ENCODE data around the gene TMEM170B. TPM values are rescaled to one million over a fixed set of nuclear protein-coding genes. Genes with fewer than 3 reads are reported as not detected.

TMEM170B gene, protein sequence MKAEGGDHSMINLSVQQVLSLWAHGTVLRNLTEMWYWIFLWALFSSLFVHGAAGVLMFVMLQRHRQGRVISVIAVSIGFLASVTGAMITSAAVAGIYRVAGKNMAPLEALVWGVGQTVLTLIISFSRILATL
- total RNA-seq (1.8 TPM), polyA plus RNA-seq (1.7 TPM)
- long read RNA-seq, donor 1 = 0 reads
- long read RNA-seq, donor 2 = 0 reads
- long read RNA-seq, donor 3, full-length matches to known transcripts = 2 of 2 reads
- long read RNA-seq, donor 3, partial matches to known transcripts = 0 of 2 reads
- long read RNA-seq, donor 3, other reads (novel, unspliced or antisense) = 0 of 2 reads
- long read RNA-seq, donor 4 = 0 reads
- long read RNA-seq, donor 5 = 0 reads
- long read RNA-seq, donor 6, full-length matches to known transcripts = 3 of 3 reads
- long read RNA-seq, donor 6, partial matches to known transcripts = 0 of 3 reads
- long read RNA-seq, donor 6, other reads (novel, unspliced or antisense) = 0 of 3 reads
- long read RNA-seq, donor 7, full-length matches to known transcripts = 2 of 2 reads
- long read RNA-seq, donor 7, partial matches to known transcripts = 0 of 2 reads
- long read RNA-seq, donor 7, other reads (novel, unspliced or antisense) = 0 of 2 reads
- long read RNA-seq, donor 8 = 0 reads
- long read RNA-seq, donor 9, full-length matches to known transcripts = 2 of 2 reads
- long read RNA-seq, donor 9, partial matches to known transcripts = 0 of 2 reads
- long read RNA-seq, donor 9, other reads (novel, unspliced or antisense) = 0 of 2 reads
- long read RNA-seq, donor 10, full-length matches to known transcripts = 2 of 2 reads
- long read RNA-seq, donor 10, partial matches to known transcripts = 0 of 2 reads
- long read RNA-seq, donor 10, other reads (novel, unspliced or antisense) = 0 of 2 reads

DNA sequence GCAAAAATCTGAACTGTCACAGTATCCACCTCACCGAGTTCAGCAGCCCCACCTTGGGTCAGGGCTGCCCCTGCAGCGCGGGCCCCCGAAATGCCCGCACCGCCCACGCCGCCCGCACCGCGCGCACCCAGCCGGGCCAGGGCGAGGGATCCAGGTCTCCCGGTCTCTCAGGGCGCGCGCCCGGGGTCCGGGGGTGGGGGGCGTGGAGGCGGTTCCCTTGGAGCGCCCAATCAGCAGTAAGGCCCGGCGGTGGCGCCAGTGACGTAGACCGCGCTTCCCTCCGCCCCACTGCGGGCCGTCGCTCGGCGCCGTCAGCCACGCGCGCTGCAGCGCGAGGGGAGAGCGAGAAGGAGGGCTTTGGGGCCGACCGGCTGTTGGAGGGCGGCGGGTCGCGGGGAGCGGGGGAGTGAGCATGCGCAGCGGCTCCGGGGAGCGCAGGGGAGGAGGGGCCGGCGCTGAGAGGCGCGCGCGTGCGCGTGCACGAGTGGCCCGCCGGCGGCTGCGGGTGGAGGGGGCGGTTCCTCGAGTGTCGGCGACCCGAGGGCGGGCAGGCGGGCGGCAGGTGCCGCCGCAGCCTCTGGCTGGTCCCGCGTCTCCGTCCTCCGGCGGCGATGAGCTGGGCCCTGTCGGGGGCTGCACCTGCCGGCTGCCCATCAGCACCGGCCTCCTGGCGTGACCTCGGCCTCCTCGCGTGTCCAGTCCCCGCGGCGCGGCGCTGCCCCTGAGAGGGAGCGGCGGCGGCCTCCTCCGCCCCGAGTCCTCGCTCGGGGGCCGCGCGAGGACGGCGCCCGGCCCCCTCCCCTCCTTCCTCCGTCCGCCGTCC, at the start of gene TMEM170B:
Gene TMEM170B (plus strand): TSS at position 521 of the 823 bp plus-strand sequence. CDS start 529 bp downstream, outside the sequence.
- under 1% methylated on average over 110 of the region's 110 CpGs for WGBS
- Histone ChIP-seq H3K36me3 (ENCODE audit: control insufficient read depth in 2 of 2, insufficient read depth in 2 of 2, low read length in 1 of 2) (no peaks in the 10 kb centered on the region), H3K27ac (ENCODE audit: low read depth in 1 of 2, low read length in 1 of 2) (peak within 1 kb of the TSS; percentile 30 to 83), H3K4me3 (ENCODE audit: low read length in 2 of 2) (peak within 1 kb of the TSS; percentile 65 to 87), H3K4me1 (ENCODE audit: control insufficient read depth in 2 of 2, insufficient read depth in 2 of 2, low read length in 2 of 2) (peaks cover 5 to 9% of the 10 kb centered on the region in 2 donors), H3K9me3 (ENCODE audit: control insufficient read depth in 2 of 2, insufficient read depth in 1 of 2, low read length in 1 of 2) (no peaks in the 10 kb centered on the region), H3K27me3 (ENCODE audit: control insufficient read depth in 2 of 2, insufficient read depth in 1 of 2, low read length in 1 of 2) (peaks cover 0 to 3% of the 10 kb centered on the region in 2 donors)
- DNase-seq (ENCODE audit: low read depth in 6 of 9, low spot score in 9 of 9) = peak; percentile 74 to 98 (median 95)

DNA sequence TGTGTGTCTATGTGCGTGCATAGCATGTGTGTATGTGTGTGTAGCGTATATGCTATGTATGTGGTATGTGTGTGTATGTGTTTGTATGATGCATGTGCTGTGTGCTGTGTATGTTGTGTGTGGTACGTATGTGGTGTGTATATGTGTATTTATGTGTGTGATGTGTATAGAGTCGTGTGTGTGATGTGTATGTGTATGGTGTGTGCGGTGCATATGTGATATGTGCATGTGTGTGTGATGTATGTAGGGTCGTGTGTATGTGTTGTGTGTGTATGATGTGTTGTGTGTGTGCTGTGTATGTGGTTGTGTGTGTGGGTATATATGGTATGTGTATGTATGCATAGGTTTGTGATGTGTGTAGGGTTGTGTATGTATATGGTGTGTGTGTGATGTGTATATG, 46.6 kb upstream of the TMEM170B start:
- Histone ChIP-seq H3K4me1 (ENCODE audit: control insufficient read depth in 2 of 2, insufficient read depth in 2 of 2, low read length in 2 of 2) (no peaks in the 10 kb centered on the region), H3K27me3 (ENCODE audit: control insufficient read depth in 2 of 2, insufficient read depth in 1 of 2, low read length in 1 of 2) (no peaks in the 10 kb centered on the region), H3K4me3 (ENCODE audit: low read length in 2 of 2) (no peak overlapping the region), H3K36me3 (ENCODE audit: control insufficient read depth in 2 of 2, insufficient read depth in 2 of 2, low read length in 1 of 2) (no peaks in the 10 kb centered on the region), H3K9me3 (ENCODE audit: control insufficient read depth in 2 of 2, insufficient read depth in 1 of 2, low read length in 1 of 2) (no peaks in the 10 kb centered on the region), H3K27ac (ENCODE audit: low read depth in 1 of 2, low read length in 1 of 2) (no peak overlapping the region)
- WGBS = 65% methylated on average over 6 of the region's 6 CpGs
- no peak for DNase-seq (ENCODE audit: low read depth in 6 of 9, low spot score in 9 of 9)

DNA sequence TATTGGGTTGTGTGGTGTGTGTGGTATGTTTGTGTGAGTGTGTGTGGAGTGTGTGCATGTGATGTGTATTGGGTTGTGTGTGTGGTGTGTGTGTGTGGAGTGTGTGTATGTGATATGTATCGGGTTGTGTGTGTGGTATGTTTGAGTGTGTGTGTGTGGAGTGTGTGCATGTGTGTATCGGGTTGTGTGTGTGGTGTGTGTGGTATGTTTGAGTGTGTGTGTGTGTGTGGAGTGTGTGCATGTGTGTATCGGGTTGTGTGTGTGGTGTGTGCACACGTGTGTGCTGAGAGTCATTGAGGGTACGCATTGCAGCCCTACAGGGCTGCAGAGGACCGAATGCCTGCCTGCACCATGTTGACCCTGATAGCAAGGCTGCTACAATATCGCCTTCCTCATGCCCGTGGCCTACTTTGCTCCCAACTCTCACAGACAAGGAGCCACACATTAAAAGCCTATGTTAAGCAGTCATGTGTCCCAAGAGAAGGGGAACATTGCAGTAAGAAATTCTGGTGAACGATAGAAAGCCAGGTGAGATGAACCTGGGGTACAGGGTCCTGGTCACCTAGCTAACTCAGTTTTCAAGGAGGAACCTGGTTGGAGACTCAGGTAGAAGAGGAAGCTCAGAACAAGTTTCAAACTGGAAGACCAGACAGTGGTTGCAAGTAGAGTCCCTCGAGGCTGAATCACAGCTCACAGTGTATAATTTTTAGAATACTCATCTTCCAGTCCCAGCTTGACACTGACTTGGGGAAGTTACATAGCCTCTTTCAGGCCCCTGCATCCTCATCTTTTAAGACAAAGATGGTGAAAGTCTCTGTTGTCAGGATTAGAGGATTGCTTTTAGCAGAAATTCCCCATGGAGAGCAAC, 45.7 kb upstream of the TMEM170B start:
- Histone ChIP-seq H3K9me3 (ENCODE audit: control insufficient read depth in 2 of 2, insufficient read depth in 1 of 2, low read length in 1 of 2) (no peaks in the 10 kb centered on the region), H3K27ac (ENCODE audit: low read depth in 1 of 2, low read length in 1 of 2) (no peak overlapping the region), H3K36me3 (ENCODE audit: control insufficient read depth in 2 of 2, insufficient read depth in 2 of 2, low read length in 1 of 2) (no peaks in the 10 kb centered on the region), H3K4me1 (ENCODE audit: control insufficient read depth in 2 of 2, insufficient read depth in 2 of 2, low read length in 2 of 2) (no peaks in the 10 kb centered on the region), H3K4me3 (ENCODE audit: low read length in 2 of 2) (no peak overlapping the region), H3K27me3 (ENCODE audit: control insufficient read depth in 2 of 2, insufficient read depth in 1 of 2, low read length in 1 of 2) (no peaks in the 10 kb centered on the region)
- WGBS = 94% methylated on average over 10 of the region's 10 CpGs
- peak in 1 of 9 donors; percentile 9 for DNase-seq (ENCODE audit: low read depth in 6 of 9, low spot score in 9 of 9)

DNA sequence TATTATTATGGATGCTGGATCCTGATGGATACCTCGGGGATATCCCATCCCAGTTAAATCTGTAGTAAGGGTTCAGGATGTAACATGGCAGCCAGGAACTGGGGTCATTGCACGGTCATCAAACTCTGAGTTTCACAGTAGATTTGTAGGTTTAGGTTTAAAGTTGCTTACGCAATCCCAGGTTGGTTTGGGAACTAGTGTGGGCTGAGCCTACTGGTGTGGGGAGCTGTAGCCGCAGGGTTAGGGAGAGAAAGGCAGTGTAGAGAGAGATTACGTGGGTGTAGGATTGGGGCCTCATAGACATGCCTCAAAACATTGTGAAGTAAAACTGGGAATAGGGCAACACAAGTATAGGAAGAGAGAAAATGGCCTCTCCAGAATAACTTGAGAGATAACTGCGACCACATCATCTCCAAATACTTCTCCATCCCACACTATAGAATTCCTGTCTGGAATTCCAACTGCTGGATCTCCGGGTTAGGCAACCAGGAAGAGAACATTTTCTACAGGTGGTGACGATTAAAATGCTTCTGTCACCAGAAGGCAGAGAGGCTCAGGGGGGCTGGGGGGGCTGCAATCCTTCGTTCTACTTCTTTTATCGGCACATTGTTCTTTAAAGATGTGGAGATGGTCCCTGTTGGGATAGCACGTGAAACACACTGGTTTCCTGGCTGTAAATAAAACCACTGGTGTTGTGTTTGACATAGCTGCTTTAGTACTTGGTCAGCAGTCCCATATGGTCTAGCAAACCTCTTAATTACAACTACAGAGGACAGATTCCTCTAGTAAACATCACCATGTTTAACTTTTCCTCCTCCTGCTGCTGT, 44.9 kb upstream of the TMEM170B start:
- WGBS = 97% methylated on average over 11 of the region's 11 CpGs
- H3K27me3 ChIP-seq (ENCODE audit: control insufficient read depth in 2 of 2, insufficient read depth in 1 of 2, low read length in 1 of 2) = no peaks in the 10 kb centered on the region

DNA sequence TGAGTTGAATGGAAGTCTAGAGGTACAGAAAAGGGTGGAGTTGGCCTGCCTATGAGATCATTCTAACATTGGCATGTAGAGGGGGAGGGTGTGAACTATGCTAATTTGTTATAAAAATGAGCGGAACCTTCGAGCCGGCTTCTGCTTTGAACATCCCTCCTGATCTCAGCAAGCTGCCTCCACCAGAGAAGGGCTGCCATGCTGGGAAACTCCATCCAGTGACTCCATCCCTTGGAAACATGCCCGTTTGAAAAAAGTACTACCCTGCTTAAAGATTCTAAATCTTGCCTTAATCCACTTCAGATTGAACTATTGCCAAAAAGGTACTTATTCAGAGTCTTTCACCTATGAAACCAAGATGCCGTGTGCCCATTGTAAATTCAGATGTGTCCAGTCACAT, 43.6 kb upstream of the TMEM170B start:
- H3K4me3 ChIP-seq (ENCODE audit: low read length in 2 of 2) = no peak overlapping the region
- no peak for DNase-seq (ENCODE audit: low read depth in 6 of 9, low spot score in 9 of 9)
- H3K4me1 ChIP-seq (ENCODE audit: control insufficient read depth in 2 of 2, insufficient read depth in 2 of 2, low read length in 2 of 2) = no peaks in the 10 kb centered on the region
- H3K27me3 ChIP-seq (ENCODE audit: control insufficient read depth in 2 of 2, insufficient read depth in 1 of 2, low read length in 1 of 2) = no peaks in the 10 kb centered on the region
- no peaks in the 10 kb centered on the region for H3K36me3 ChIP-seq (ENCODE audit: control insufficient read depth in 2 of 2, insufficient read depth in 2 of 2, low read length in 1 of 2)
- no peak overlapping the region for H3K27ac ChIP-seq (ENCODE audit: low read depth in 1 of 2, low read length in 1 of 2)
- H3K9me3 ChIP-seq (ENCODE audit: control insufficient read depth in 2 of 2, insufficient read depth in 1 of 2, low read length in 1 of 2) = no peaks in the 10 kb centered on the region
- WGBS = 77% methylated on average over 5 of the region's 5 CpGs

More for the DNA sequence above, 44.9 kb upstream of the TMEM170B start:
- no peaks in the 10 kb centered on the region for H3K9me3 ChIP-seq (ENCODE audit: control insufficient read depth in 2 of 2, insufficient read depth in 1 of 2, low read length in 1 of 2)
- H3K4me1 ChIP-seq (ENCODE audit: control insufficient read depth in 2 of 2, insufficient read depth in 2 of 2, low read length in 2 of 2) = no peaks in the 10 kb centered on the region
- no peaks in the 10 kb centered on the region for H3K36me3 ChIP-seq (ENCODE audit: control insufficient read depth in 2 of 2, insufficient read depth in 2 of 2, low read length in 1 of 2)
- DNase-seq (ENCODE audit: low read depth in 6 of 9, low spot score in 9 of 9) = no peak
- H3K27ac ChIP-seq (ENCODE audit: low read depth in 1 of 2, low read length in 1 of 2) = no peak overlapping the region
- no peak overlapping the region for H3K4me3 ChIP-seq (ENCODE audit: low read length in 2 of 2)

DNA sequence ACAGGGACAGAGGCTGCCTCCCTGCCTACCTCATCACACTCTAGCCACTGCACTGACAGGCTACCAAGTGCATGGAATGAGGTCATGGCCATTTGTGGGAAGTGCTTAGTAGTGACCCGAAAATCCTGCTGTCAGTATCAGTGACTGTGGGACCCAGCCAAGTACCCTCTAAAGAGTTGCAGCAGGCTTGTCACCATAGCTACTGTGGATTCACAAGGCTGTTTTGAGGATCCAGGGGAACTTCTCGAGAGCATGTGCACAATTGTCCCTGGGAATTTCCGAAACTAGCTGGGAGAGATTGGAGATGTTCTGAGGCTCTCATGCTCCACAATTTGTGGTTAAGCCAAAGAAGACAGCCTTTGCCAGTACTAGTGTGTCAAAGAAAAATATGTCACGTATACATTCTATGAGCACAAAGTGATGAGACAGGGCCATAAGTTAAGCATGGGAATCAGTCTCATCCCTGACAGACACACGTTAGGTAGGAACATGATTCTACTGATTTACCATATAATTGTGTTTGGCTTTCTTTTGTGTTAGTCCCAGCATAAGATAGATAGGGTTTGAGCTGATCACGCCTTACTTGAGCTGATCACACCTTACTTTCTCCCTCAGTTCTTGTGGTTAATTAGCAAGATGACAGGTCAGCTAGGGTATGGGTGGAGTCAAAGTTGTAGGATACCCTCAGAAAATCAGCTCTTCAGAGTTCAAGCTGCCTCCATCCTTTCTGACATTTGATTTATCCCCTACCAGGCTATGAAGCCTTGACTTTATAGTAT, 42.6 kb upstream of the TMEM170B start:
- Histone ChIP-seq H3K27me3 (ENCODE audit: control insufficient read depth in 2 of 2, insufficient read depth in 1 of 2, low read length in 1 of 2) (no peaks in the 10 kb centered on the region), H3K4me3 (ENCODE audit: low read length in 2 of 2) (no peak overlapping the region), H3K9me3 (ENCODE audit: control insufficient read depth in 2 of 2, insufficient read depth in 1 of 2, low read length in 1 of 2) (no peaks in the 10 kb centered on the region), H3K27ac (ENCODE audit: low read depth in 1 of 2, low read length in 1 of 2) (no peak overlapping the region), H3K36me3 (ENCODE audit: control insufficient read depth in 2 of 2, insufficient read depth in 2 of 2, low read length in 1 of 2) (no peaks in the 10 kb centered on the region), H3K4me1 (ENCODE audit: control insufficient read depth in 2 of 2, insufficient read depth in 2 of 2, low read length in 2 of 2) (no peaks in the 10 kb centered on the region)
- no peak for DNase-seq (ENCODE audit: low read depth in 6 of 9, low spot score in 9 of 9)
- WGBS = 66% methylated on average over 6 of the region's 6 CpGs

DNA sequence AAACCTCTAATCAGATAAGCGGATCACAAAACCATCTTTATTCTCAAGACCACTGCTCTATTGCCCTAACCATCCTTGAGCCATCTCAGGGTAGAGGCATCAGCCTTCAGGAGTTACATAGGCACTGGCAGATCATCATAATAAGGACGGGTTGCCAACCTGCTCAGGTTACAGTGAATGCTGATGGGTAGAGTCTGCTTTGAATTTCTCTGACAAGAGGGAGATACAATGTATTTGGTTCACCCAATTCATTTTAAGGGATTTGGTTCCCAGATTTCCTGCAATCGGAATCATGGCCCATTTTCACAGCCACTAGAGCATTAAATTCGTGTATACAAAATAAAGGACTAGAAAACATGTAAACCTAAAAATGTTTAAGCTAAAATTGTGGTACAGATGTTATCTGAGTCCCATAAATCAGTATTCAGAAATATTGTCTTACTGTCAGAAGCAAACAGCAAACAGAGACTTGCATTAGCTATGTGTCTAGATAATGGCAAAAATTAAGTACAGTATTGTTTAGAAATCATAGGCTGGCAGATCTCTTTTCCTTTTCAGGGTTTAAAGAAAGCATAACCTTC, 41.9 kb upstream of the TMEM170B start:
- no peaks in the 10 kb centered on the region for H3K27me3 ChIP-seq (ENCODE audit: control insufficient read depth in 2 of 2, insufficient read depth in 1 of 2, low read length in 1 of 2)
- no peaks in the 10 kb centered on the region for H3K4me1 ChIP-seq (ENCODE audit: control insufficient read depth in 2 of 2, insufficient read depth in 2 of 2, low read length in 2 of 2)
- DNase-seq (ENCODE audit: low read depth in 6 of 9, low spot score in 9 of 9) = no peak
- H3K9me3 ChIP-seq (ENCODE audit: control insufficient read depth in 2 of 2, insufficient read depth in 1 of 2, low read length in 1 of 2) = no peaks in the 10 kb centered on the region
- H3K36me3 ChIP-seq (ENCODE audit: control insufficient read depth in 2 of 2, insufficient read depth in 2 of 2, low read length in 1 of 2) = no peaks in the 10 kb centered on the region
- H3K27ac ChIP-seq (ENCODE audit: low read depth in 1 of 2, low read length in 1 of 2) = no peak overlapping the region
- no peak overlapping the region for H3K4me3 ChIP-seq (ENCODE audit: low read length in 2 of 2)
- 90% methylated on average over 4 of the region's 4 CpGs for WGBS

Measured in thymus (tissue), 14 donors.